ENCODE measurements around the gene CHAMP1.

CHAMP1 gene

GRCh38 chr13:114299604-114300305 is 14.5 kb upstream of the CHAMP1 start:
- DNase-seq (ENCODE audit: low read depth in 4 of 4, low spot score in 1 of 4) = no peak

- no peak for DNase-seq (ENCODE audit: low read depth in 4 of 4, low spot score in 1 of 4)
Measured at GRCh38 chr13:114303700-114304327, 10.5 kb upstream of the CHAMP1 start.

- no peak for DNase-seq (ENCODE audit: low read depth in 4 of 4, low spot score in 1 of 4)
Measured at GRCh38 chr13:114304346-114305034, 9.8 kb upstream of the CHAMP1 start.

GRCh38 chr13:114309086-114309485 is 5.2 kb upstream of the CHAMP1 start:
- DNase-seq (ENCODE audit: low read depth in 4 of 4, low spot score in 1 of 4) = no peak

- DNase-seq (ENCODE audit: low read depth in 4 of 4, low spot score in 1 of 4) = no peak
Measured at GRCh38 chr13:114309806-114310410, 4.4 kb upstream of the CHAMP1 start.

- no peak for DNase-seq (ENCODE audit: low read depth in 4 of 4, low spot score in 1 of 4)
Measured at GRCh38 chr13:114310956-114311355, 3.3 kb upstream of the CHAMP1 start.

GRCh38 chr13:114311387-114311786 is 2.9 kb upstream of the CHAMP1 start:
- DNase-seq (ENCODE audit: low read depth in 4 of 4, low spot score in 1 of 4) = no peak

GRCh38 chr13:114311908-114312307 is 2.4 kb upstream of the CHAMP1 start:
- no peak for DNase-seq (ENCODE audit: low read depth in 4 of 4, low spot score in 1 of 4)

- peak in 2 of 4 experiments; percentile 13 to 31 for DNase-seq (ENCODE audit: low read depth in 4 of 4, low spot score in 1 of 4)
Measured at GRCh38 chr13:114313061-114313860, 1.0 kb upstream of the CHAMP1 start.

- DNase-seq (ENCODE audit: low read depth in 4 of 4, low spot score in 1 of 4) = no peak
Measured at GRCh38 chr13:114315074-114315785, 927 bp downstream of the CHAMP1 start.

- no peak for DNase-seq (ENCODE audit: low read depth in 4 of 4, low spot score in 1 of 4)
Measured at GRCh38 chr13:114318624-114319023, 4.3 kb downstream of the CHAMP1 start.

GRCh38 chr13:114319441-114319913 is 5.2 kb downstream of the CHAMP1 start:
- DNase-seq (ENCODE audit: low read depth in 4 of 4, low spot score in 1 of 4) = no peak

- DNase-seq (ENCODE audit: low read depth in 4 of 4, low spot score in 1 of 4) = no peak
Measured at GRCh38 chr13:114320065-114320464, 5.8 kb downstream of the CHAMP1 start.

GRCh38 chr13:114321256-114321655 is 7.0 kb downstream of the CHAMP1 start:
- DNase-seq (ENCODE audit: low read depth in 4 of 4, low spot score in 1 of 4) = no peak

GRCh38 chr13:114323349-114323748 is 9.0 kb downstream of the CHAMP1 start:
- no peak for DNase-seq (ENCODE audit: low read depth in 4 of 4, low spot score in 1 of 4)

- DNase-seq (ENCODE audit: low read depth in 4 of 4, low spot score in 1 of 4) = no peak
Measured at GRCh38 chr13:114324334-114324733, 10.0 kb downstream of the CHAMP1 start.

GRCh38 chr13:114325729-114326128 is 11.4 kb downstream of the CHAMP1 start:
- no peak for DNase-seq (ENCODE audit: low read depth in 4 of 4, low spot score in 1 of 4)

- DNase-seq (ENCODE audit: low read depth in 4 of 4, low spot score in 1 of 4) = no peak
Measured at GRCh38 chr13:114328034-114328433, 13.7 kb downstream of the CHAMP1 start.

- no peak for DNase-seq (ENCODE audit: low read depth in 4 of 4, low spot score in 1 of 4)
Measured at GRCh38 chr13:114328595-114328994, 14.3 kb downstream of the CHAMP1 start.

GRCh38 chr13:114330086-114330485 is 15.8 kb downstream of the CHAMP1 start:
- no peak for DNase-seq (ENCODE audit: low read depth in 4 of 4, low spot score in 1 of 4)

Data from stimulated activated CD4-positive, alpha-beta T cell treated with anti-CD3 and anti-CD28 coated beads, Interleukin-1b, Interleukin-23, amount 100 ng/mL, for 24 hours (primary cell).